ENCODE measurements around the gene EFNA5. TPM values are rescaled to one million over a fixed set of nuclear protein-coding genes. Genes with fewer than 3 reads are reported as not detected.

The EFNA5 gene
- polyA plus RNA-seq, 1 donor (not counting 4 experiments of a cell fraction or from before 2014, with no cell fraction given): 4.8 TPM

DNA sequence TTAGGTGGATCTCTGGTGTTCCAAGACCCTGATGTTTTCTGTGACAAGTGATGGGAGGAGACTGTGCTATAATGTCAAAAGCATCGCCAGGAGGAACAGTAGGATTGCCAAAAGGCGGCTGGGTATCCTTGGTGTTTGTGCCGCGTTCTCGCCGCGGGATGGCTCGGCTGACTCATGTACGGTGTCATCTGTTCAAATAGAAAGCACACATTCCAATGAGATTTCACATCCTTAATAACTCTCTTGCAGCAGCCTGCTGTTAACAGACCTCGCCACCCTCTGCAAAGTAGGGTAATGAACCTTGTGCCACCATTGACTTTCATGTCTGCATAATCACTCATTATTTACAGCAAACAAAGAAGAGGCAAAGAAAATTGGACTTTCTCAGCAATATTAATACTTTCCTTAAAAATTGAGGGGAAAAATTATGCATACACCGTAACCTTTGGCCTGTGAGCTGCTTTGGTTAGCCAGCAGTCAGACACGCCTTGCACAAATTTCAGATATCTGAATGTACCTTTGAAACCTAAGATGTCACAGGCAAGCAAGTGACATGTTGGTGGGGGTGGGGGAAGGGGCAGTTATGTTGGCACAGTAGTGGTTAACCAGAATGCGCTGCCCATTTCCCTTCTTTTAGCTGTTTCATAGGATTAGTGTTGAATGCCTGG, 289.4 kb downstream of the EFNA5 start:
- H3K79me2 ChIP-seq (ENCODE audit: control insufficient read depth, insufficient read depth, low read length): no peaks in the 10 kb centered on the region
- no peaks in the 10 kb centered on the region for H4K20me1 ChIP-seq (ENCODE audit: control insufficient read depth, extremely low read depth, insufficient read depth, low read length)
- H2AFZ ChIP-seq (ENCODE audit: control insufficient read depth, low read length): no peak overlapping the region
- no peaks in the 10 kb centered on the region for H3K9me1 ChIP-seq (ENCODE audit: control insufficient read depth, extremely low read depth, insufficient read depth, low read length)
- FAIRE-seq: peak; percentile 97
- H3K4me2 ChIP-seq (ENCODE audit: control insufficient read depth, extremely low read depth, insufficient read depth, low read depth, low read length): peak overlapping the region; percentile 39
- no peaks in the 10 kb centered on the region for H3K36me3 ChIP-seq (ENCODE audit: control insufficient read depth in 2 of 2, extremely low read depth in 1 of 2, insufficient read depth in 2 of 2, low read length in 2 of 2)
- H3K27ac ChIP-seq (ENCODE audit: control insufficient read depth, insufficient read depth, low read length): peak overlapping the region; percentile 13
- no peaks in the 10 kb centered on the region for H3K9me3 ChIP-seq (ENCODE audit: control insufficient read depth, low read depth, low read length)
- H3K4me1 ChIP-seq (ENCODE audit: control insufficient read depth, extremely low read depth, insufficient read depth, low read length): peaks cover 23% of the 10 kb centered on the region
- peak; percentile 26 for DNase-seq (ENCODE audit: low read depth, low spot score)
- dilution Hi-C loops (cut with MboI; ENCODE audit: extremely low pct_ligation_motif_present, low sequenced_read_pairs): no loop called here
- TF ChIP-seq, protein P1, sequence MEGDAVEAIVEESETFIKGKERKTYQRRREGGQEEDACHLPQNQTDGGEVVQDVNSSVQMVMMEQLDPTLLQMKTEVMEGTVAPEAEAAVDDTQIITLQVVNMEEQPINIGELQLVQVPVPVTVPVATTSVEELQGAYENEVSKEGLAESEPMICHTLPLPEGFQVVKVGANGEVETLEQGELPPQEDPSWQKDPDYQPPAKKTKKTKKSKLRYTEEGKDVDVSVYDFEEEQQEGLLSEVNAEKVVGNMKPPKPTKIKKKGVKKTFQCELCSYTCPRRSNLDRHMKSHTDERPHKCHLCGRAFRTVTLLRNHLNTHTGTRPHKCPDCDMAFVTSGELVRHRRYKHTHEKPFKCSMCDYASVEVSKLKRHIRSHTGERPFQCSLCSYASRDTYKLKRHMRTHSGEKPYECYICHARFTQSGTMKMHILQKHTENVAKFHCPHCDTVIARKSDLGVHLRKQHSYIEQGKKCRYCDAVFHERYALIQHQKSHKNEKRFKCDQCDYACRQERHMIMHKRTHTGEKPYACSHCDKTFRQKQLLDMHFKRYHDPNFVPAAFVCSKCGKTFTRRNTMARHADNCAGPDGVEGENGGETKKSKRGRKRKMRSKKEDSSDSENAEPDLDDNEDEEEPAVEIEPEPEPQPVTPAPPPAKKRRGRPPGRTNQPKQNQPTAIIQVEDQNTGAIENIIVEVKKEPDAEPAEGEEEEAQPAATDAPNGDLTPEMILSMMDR (optimal IDR thresholded peaks at IDR 0.05 in 1 of 3, IDR thresholded peaks at IDR 0.05 in 1 of 3, conservative IDR thresholded peaks at IDR 0.05 in 1 of 3; ENCODE audit: extremely low read depth in 1 of 3, insufficient read depth in 2 of 3, low read length in 3 of 3): peak in 1 of 3 experiments; percentile 43
- TF ChIP-seq EZH2 (IDR thresholded peaks at IDR 0.05; ENCODE audit: low read length): no peak
- H3K27me3 ChIP-seq (ENCODE audit: control insufficient read depth, extremely low read depth, insufficient read depth, low read length): no peaks in the 10 kb centered on the region
- no peak overlapping the region for H3K4me3 ChIP-seq (ENCODE audit: control insufficient read depth in 2 of 3, extremely low read depth in 1 of 3, insufficient read depth in 2 of 3, low read depth in 1 of 3, low read length in 3 of 3)
- no peak overlapping the region for H3K9ac ChIP-seq (ENCODE audit: control insufficient read depth, extremely low read depth, insufficient read depth, low read length)

DNA sequence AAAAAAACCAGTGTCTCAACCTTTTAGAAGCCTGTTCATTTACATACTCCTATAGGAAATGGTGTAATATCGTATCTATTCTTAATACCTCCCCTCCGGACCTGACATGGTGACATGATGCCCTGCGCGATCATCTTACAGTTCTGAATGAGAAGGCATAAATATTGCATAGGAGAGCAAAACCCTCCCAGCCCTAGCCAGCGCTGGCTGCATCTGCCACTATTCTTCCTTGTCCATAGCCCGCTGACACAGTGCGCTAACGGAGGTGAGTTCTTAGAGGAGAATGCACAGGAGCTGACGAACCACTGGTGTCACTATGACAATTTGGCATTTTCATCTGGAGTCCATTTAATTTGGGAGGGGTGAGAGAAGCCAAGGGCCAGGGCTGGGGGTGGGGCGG, 290.1 kb downstream of the EFNA5 start:
- DNase-seq (ENCODE audit: low read depth, low spot score) (no peak), FAIRE-seq (no peak)
- H3K9ac ChIP-seq (ENCODE audit: control insufficient read depth, extremely low read depth, insufficient read depth, low read length): no peak overlapping the region
- no peaks in the 10 kb centered on the region for H4K20me1 ChIP-seq (ENCODE audit: control insufficient read depth, extremely low read depth, insufficient read depth, low read length)
- H3K27ac ChIP-seq (ENCODE audit: control insufficient read depth, insufficient read depth, low read length): no peak overlapping the region
- H3K36me3 ChIP-seq (ENCODE audit: control insufficient read depth in 2 of 2, extremely low read depth in 1 of 2, insufficient read depth in 2 of 2, low read length in 2 of 2): no peaks in the 10 kb centered on the region
- dilution Hi-C loops (cut with MboI; ENCODE audit: extremely low pct_ligation_motif_present, low sequenced_read_pairs): no loop called here
- no peaks in the 10 kb centered on the region for H3K27me3 ChIP-seq (ENCODE audit: control insufficient read depth, extremely low read depth, insufficient read depth, low read length)
- no peak for TF ChIP-seq EZH2 (IDR thresholded peaks at IDR 0.05; ENCODE audit: low read length)
- TF ChIP-seq, protein P1 (optimal IDR thresholded peaks at IDR 0.05 in 1 of 3, IDR thresholded peaks at IDR 0.05 in 1 of 3, conservative IDR thresholded peaks at IDR 0.05 in 1 of 3; ENCODE audit: extremely low read depth in 1 of 3, insufficient read depth in 2 of 3, low read length in 3 of 3): no peak
- H3K9me1 ChIP-seq (ENCODE audit: control insufficient read depth, extremely low read depth, insufficient read depth, low read length): no peaks in the 10 kb centered on the region
- no peaks in the 10 kb centered on the region for H3K9me3 ChIP-seq (ENCODE audit: control insufficient read depth, low read depth, low read length)
- no peak overlapping the region for H3K4me2 ChIP-seq (ENCODE audit: control insufficient read depth, extremely low read depth, insufficient read depth, low read depth, low read length)
- no peak overlapping the region for H3K4me3 ChIP-seq (ENCODE audit: control insufficient read depth in 2 of 3, extremely low read depth in 1 of 3, insufficient read depth in 2 of 3, low read depth in 1 of 3, low read length in 3 of 3)
- H3K4me1 ChIP-seq (ENCODE audit: control insufficient read depth, extremely low read depth, insufficient read depth, low read length): peaks cover 23% of the 10 kb centered on the region
- H2AFZ ChIP-seq (ENCODE audit: control insufficient read depth, low read length): no peak overlapping the region
- no peaks in the 10 kb centered on the region for H3K79me2 ChIP-seq (ENCODE audit: control insufficient read depth, insufficient read depth, low read length)

Data from keratinocyte (primary cell).